GM12801 (cell line): ENCODE results near the gene DZIP1.

ENCODE experiments used
- CTCF ChIP-seq: IDR thresholded peaks from one replicate; pipeline ENCODE4 v1.5.1; 2011; ENCODE audit warnings: control low read depth; ENCODE audit not compliant: insufficient read length; ENCODE audit errors: extremely low read depth

DZIP1 gene

GRCh38 chr13:95607366-95607765 is 37.1 kb downstream of the DZIP1 start:
- no peak for TF ChIP-seq CTCF

GRCh38 chr13:95605448-95606125 is 38.9 kb downstream of the DZIP1 start:
- TF ChIP-seq CTCF = no peak

GRCh38 chr13:95604556-95604915 is 40.0 kb downstream of the DZIP1 start:
- no peak for TF ChIP-seq CTCF

- no peak for TF ChIP-seq CTCF
Observed at GRCh38 chr13:95603887-95604555, 40.5 kb downstream of the DZIP1 start.

GRCh38 chr13:95601906-95602305 is 42.6 kb downstream of the DZIP1 start:
- TF ChIP-seq CTCF = no peak

- no peak for TF ChIP-seq CTCF
Observed at GRCh38 chr13:95601216-95601615, 43.3 kb downstream of the DZIP1 start.

- no peak for TF ChIP-seq CTCF
Observed at GRCh38 chr13:95596701-95597100, 47.8 kb downstream of the DZIP1 start.

- TF ChIP-seq CTCF = no peak
Observed at GRCh38 chr13:95593462-95593861, 51.0 kb downstream of the DZIP1 start.
